ENCODE measurements around the gene FNBP1L. TPM values are rescaled to one million over a fixed set of nuclear protein-coding genes. Genes with fewer than 3 reads are reported as not detected.

The FNBP1L gene
- total and polyA plus RNA-seq, 2 donors (not counting 1 experiment from before 2014, with no cell fraction given) = 0.86 to 5.4 TPM

- peaks cover 23% of the 10 kb centered on the region for H3K4me1 Mint-ChIP-seq
- TF ChIP-seq EZH2 (IDR thresholded peaks at IDR 0.05; ENCODE audit: borderline replicate concordance, insufficient read depth, low read depth, low read length, poor library complexity, severe bottlenecking) = no peak
- TF ChIP-seq CTCF (IDR thresholded peaks at IDR 0.05) = no peak
- no peaks in the 10 kb centered on the region for H3K9me3 ChIP-seq (ENCODE audit: control extremely low read depth in 1 of 3, control insufficient read depth in 2 of 3, insufficient read depth in 1 of 3, low read length in 2 of 3)
- H3K27me3 Mint-ChIP-seq = no peaks in the 10 kb centered on the region
- no peak overlapping the region for H2AFZ ChIP-seq (ENCODE audit: insufficient read depth, low read depth, low read length, poor library complexity, severe bottlenecking)
- H3K9ac ChIP-seq (ENCODE audit: low read length) = no peak overlapping the region
- H3K4me1 ChIP-seq (ENCODE audit: control insufficient read depth in 2 of 2, insufficient read depth in 2 of 2, low read length in 2 of 2) = peaks cover 0 to 9% of the 10 kb centered on the region in 2 donors
- WGBS (ENCODE audit: insufficient coverage) = 80% methylated on average over 3 of the region's 3 CpGs
- H3K4me3 Mint-ChIP-seq = no peak overlapping the region
- no peaks in the 10 kb centered on the region for H3K27me3 ChIP-seq (replicated peaks in 1 of 4; ENCODE audit: control extremely low read depth in 1 of 4, control insufficient read depth in 3 of 4, insufficient read depth in 4 of 4, low read length in 3 of 4)
- intact Hi-C loops (cut with micrococcal nuclease) = no loop called here
- no peaks in the 10 kb centered on the region for H4K20me1 ChIP-seq (ENCODE audit: control insufficient read depth, insufficient read depth, low read length, poor library complexity, severe bottlenecking)
- H3K4me2 ChIP-seq (replicated peaks; ENCODE audit: low read depth, low read length, poor library complexity, severe bottlenecking) = no peak overlapping the region
- ChIA-PET POLR2A (no interaction called here), CTCF (no interaction called here)
- H3K36me3 ChIP-seq (replicated peaks in 1 of 2; ENCODE audit: control extremely low read depth in 1 of 2, control insufficient read depth in 1 of 2, extremely low read depth in 1 of 2, insufficient read depth in 2 of 2, low read length in 1 of 2) = no peaks in the 10 kb centered on the region
- no peak for DNase-seq
- H3K27ac Mint-ChIP-seq = no peak overlapping the region
- no peak for ATAC-seq (ENCODE audit: low read depth)
- H3K79me2 ChIP-seq (ENCODE audit: control insufficient read depth, insufficient read depth, low read length) = peaks cover 33% of the 10 kb centered on the region
- no peak overlapping the region for H3K4me3 ChIP-seq (ENCODE audit: control extremely low read depth in 1 of 5, extremely low read depth in 1 of 5, insufficient read depth in 1 of 5, low read depth in 2 of 5, low read length in 4 of 5)
- no peak overlapping the region for H3K27ac ChIP-seq (ENCODE audit: low read length in 2 of 2)
- H3K9me3 Mint-ChIP-seq (ENCODE audit: insufficient read depth) = no peaks in the 10 kb centered on the region
Measured at GRCh38 chr1:93603106-93603505, 155.2 kb downstream of the FNBP1L start.

GRCh38 chr1:93603601-93604000 lies 155.7 kb downstream of the FNBP1L start:
- H3K36me3 ChIP-seq (replicated peaks in 1 of 2; ENCODE audit: control extremely low read depth in 1 of 2, control insufficient read depth in 1 of 2, extremely low read depth in 1 of 2, insufficient read depth in 2 of 2, low read length in 1 of 2) = no peaks in the 10 kb centered on the region

More at GRCh38 chr1:93603601-93604000, 155.7 kb downstream of the FNBP1L start:
- ChIA-PET CTCF (no interaction called here), POLR2A (no interaction called here)
- Histone ChIP-seq H3K79me2 (ENCODE audit: control insufficient read depth, insufficient read depth, low read length) (peaks cover 38% of the 10 kb centered on the region), H3K9me3 (ENCODE audit: control extremely low read depth in 1 of 3, control insufficient read depth in 2 of 3, insufficient read depth in 1 of 3, low read length in 2 of 3) (no peaks in the 10 kb centered on the region), H3K27ac (ENCODE audit: low read length in 2 of 2) (no peak overlapping the region), H3K4me3 (ENCODE audit: control extremely low read depth in 1 of 5, extremely low read depth in 1 of 5, insufficient read depth in 1 of 5, low read depth in 2 of 5, low read length in 4 of 5) (no peak overlapping the region), H3K27me3 (replicated peaks in 1 of 4; ENCODE audit: control extremely low read depth in 1 of 4, control insufficient read depth in 3 of 4, insufficient read depth in 4 of 4, low read length in 3 of 4) (no peaks in the 10 kb centered on the region), H3K4me2 (replicated peaks; ENCODE audit: low read depth, low read length, poor library complexity, severe bottlenecking) (no peak overlapping the region), H2AFZ (ENCODE audit: insufficient read depth, low read depth, low read length, poor library complexity, severe bottlenecking) (no peak overlapping the region), H4K20me1 (ENCODE audit: control insufficient read depth, insufficient read depth, low read length, poor library complexity, severe bottlenecking) (no peaks in the 10 kb centered on the region), H3K4me1 (ENCODE audit: control insufficient read depth in 2 of 2, insufficient read depth in 2 of 2, low read length in 2 of 2) (peaks cover 0 to 14% of the 10 kb centered on the region in 2 donors), H3K9ac (ENCODE audit: low read length) (no peak overlapping the region)
- ATAC-seq (ENCODE audit: low read depth) (no peak), DNase-seq (no peak)
- H3K4me1 Mint-ChIP-seq = peaks cover 28% of the 10 kb centered on the region
- no peak overlapping the region for H3K27ac Mint-ChIP-seq
- H3K27me3 Mint-ChIP-seq = no peaks in the 10 kb centered on the region
- TF ChIP-seq EZH2 (IDR thresholded peaks at IDR 0.05; ENCODE audit: borderline replicate concordance, insufficient read depth, low read depth, low read length, poor library complexity, severe bottlenecking) = no peak
- no peak for TF ChIP-seq CTCF (IDR thresholded peaks at IDR 0.05)
- intact Hi-C loops (cut with micrococcal nuclease) = no loop called here
- no peak overlapping the region for H3K4me3 Mint-ChIP-seq
- 94% methylated on average over 2 of the region's 4 CpGs for WGBS (ENCODE audit: insufficient coverage)
- H3K9me3 Mint-ChIP-seq (ENCODE audit: insufficient read depth) = no peaks in the 10 kb centered on the region

Small RNA genes lying within 50 kb of the gene (small RNA-seq; reads per million reads assigned to genes)
- gene RNA5SP53 (ENCODE audit: insufficient read length, low read depth, low replicate concordance) = not detected

Other genes starting within 250 kb of the FNBP1L start
- gene DR1, start 102.2 kb upstream of the FNBP1L start, total RNA-seq = 65.6 and 69.2 TPM in 2 replicates
- 11.4 and 17.9 TPM in 2 replicates for gene DR1, start 102.2 kb upstream of the FNBP1L start, polyA plus RNA-seq
- 10.6 and 13.0 TPM in 2 replicates for gene BCAR3, start 233.7 kb downstream of the FNBP1L start, total RNA-seq
- gene BCAR3, start 233.7 kb downstream of the FNBP1L start, polyA plus RNA-seq = 3.0 and 6.7 TPM in 2 replicates